HG02642 (cell line): ENCODE results near the gene KANSL1.
A peak's percentile ranks its signal among the peaks of the same experiment; 100 is the strongest.
"Not testable (repeated sequence)": the region's sequence is repeated elsewhere in the genome, so short reads cannot be mapped to it uniquely, and the experiment has no call there.

Experiments
- ATAC-seq: cut with Tn5 transposase; IDR thresholded peaks from one replicate; pipeline ENCODE4 v1.9.1; 2021; ENCODE audit warnings: mild to moderate bottlenecking; ENCODE audit not compliant: unreplicated experiment, poor library complexity

Gene KANSL1

DNA sequence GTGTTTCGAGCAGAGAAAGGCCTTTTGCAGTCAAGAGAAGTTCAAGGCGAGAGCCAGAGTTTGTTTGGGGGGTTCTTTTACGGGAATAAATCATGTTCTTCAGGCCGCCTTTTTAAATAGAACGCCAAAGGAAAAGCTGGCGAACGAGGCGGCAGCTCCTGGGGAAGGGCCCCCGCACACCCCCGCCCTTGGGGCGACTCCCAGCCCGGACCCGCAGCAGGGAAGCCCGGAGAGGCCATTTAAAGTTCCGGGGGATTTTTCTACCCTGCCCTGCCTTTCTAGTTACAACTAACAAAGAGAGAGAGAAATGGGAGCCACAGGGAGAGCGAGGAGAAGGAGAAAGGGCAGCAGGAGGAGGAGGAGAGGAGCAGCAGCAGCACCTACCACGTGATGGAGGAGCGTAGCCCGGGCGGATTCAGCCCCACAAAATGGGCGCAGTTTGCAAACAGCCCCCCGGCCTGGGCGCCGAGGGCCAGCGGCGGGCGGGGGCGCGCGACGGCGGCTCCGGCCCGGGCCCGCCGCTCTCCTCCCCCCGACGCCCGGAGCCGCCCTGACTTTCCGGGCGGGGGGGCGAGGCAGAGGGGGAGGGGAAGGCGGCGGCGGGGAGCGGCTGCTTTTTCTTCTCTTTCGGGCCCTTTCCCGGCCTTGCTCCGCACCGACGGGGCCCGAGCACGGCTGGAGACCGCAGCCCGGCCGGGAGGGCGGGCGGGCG lies 634 bp downstream of the KANSL1 start:
- ATAC-seq, result peak; percentile 39

DNA sequence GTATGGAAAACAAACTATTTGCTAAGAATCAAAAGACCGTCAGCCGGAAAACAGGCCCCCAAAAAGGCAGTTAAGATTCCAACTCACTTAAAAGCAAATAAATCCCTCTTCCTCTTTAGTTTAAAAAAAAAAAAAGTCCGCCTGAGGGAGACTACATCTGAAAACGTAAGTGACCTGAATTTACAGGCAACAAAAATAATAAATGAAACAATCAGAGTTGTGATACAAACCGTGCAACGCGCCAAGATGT lies 1.1 kb downstream of the KANSL1 start:
- no peak for ATAC-seq

DNA sequence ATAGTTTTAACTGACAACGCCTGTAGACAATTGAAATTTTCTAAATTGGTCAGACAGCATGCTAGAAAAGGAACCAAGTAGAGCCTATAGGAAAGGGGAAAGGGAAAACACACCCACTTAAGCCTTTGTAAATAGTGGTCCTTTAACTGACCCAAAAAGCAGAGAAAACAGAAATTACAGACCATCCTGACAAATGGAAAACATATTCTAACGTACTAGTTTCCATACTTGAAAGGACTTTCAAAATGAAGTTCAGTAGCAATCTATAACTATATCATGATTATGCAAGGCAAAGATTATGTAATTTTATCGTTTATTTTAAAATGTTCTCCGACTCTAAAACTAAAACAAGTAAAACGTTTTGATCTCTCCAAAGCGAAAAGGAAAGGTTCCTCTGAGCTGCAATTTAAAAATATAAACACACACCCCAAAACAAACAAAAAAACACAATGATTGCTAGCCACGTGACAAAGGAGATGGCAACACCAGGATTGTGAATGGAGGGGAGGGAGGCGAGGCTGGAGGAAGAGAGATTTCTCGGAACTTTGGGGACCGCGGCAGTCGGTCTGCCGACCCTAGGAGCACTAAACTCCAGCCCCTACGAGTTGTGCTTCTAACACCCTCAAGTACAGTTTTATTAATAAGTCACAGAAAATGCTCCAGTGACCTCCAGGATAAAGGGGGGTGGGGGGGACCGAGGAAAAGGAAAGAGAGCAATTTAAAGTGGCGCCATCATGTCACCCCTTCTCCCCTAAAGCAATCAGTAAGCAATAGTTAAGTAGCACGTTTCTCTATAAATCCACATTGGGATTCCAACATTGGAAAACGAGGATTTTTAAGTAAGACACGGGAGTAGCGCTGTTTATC lies 1.7 kb downstream of the KANSL1 start:
- ATAC-seq, result no peak

DNA sequence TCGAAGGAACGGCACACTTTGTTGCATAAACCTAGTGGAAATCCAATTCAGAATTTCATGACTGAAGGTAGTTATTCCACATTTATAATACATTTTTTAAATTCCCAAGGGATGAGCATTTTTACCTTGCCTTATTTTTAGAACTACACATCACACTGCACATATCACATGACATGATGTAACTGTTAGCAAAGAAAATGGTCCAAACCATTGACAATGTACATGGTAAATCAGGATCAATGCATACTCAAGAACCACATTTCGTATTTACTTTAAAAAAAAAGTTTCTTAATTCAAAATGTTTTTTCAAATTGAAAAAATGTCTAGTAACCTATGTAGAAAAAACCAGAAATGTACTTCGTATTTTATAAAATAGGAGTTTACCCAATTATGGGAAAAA lies 2.5 kb downstream of the KANSL1 start:
- no peak for ATAC-seq

DNA sequence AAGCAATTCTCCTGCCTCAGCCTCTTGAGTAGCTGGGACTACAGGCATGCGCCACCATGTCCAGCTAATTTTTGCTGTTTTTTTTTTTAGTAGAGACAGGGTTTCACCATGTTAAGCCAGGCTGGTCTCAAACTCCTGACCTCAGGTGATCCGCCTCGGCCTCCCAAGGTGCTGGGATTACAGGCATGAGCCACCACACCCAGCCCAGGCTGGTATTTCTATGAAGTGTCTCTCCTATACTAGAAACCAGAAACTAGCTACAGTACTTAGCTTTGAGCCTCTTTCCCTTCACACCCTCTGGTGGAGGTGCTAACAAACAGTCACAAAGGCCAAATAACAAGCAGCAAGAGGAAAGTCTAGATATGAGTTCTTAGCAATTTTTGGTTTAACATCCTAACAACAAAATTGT lies 6.4 kb downstream of the KANSL1 start:
- not testable (repeated sequence) for ATAC-seq

DNA sequence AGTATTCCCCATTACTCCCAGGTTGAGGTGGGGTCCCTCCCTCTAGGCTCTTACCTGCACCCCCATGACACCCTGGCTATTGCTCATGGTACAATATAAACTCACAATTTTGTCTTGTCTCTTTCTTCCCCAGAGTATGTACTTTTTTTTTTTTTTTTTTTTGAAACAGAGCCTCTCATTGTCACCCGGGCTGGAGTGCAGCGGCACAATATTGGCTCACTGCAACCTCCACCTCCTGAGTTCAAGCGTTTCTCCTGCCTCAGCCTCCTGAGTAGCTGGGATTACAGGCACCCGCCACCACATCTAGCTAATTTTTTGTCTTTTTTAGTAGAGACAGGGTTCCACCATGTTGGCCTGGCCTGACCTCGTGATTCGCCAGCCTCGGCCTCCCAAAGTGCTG lies 8.5 kb downstream of the KANSL1 start:
- ATAC-seq, result no peak

DNA sequence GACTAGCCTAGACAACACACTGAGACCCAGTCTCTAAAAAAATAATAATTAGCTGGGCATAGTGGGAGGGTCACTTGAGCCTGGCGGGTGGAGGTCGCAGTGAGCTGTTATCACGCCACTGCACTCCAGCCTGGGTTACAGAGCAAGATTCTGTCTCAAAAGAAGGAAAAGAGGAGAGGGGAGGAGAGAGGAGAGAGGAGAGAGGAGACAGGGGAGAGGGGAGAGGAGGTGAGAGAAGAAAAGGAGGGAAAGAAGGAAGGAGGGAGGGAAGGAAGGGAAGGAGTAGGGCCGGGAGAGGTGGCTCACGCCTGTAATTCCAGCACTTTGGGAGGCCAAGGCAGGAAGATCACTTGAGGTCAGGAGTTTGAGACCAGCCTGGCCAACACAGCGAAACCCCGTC lies 9.8 kb downstream of the KANSL1 start:
- ATAC-seq, result not testable (repeated sequence)

DNA sequence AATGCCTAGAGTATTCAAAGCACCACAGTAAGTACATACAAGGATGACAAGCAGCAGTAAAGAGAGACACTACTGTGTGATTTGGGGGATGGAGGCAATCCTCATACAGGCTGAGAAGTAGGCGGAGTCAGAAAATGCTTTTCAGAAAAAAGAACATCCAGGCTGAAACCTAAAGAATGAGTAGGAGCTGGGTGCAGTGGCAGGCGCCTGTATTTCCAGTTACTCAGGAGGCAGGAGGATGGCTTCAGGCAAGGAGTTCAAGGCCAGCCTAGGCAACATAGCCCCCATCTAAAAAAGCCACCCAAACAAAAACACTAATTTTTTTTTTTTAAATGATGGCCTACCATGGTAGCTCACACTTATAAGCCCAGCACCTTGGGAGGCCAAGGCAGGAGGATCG lies 10.3 kb downstream of the KANSL1 start:
- ATAC-seq, result no peak

DNA sequence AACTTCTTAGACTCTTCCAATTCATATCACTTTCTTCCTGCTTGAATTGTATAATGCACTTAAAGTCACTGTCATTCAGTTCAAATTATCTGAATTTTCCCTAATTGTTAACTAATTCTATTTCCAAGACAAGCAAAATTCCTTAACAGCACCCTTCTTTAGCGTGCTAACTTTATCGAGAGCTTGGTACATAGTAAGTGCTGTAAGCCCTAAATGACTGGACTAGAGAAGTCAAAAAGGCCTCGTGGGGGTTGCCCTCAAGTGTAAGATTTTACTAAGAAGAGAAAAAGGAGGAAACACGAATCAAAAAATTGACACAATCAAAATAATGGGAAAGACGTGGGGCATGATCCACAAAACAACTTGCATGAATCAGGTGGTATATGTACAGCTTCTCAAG lies 11.3 kb downstream of the KANSL1 start:
- no peak for ATAC-seq

DNA sequence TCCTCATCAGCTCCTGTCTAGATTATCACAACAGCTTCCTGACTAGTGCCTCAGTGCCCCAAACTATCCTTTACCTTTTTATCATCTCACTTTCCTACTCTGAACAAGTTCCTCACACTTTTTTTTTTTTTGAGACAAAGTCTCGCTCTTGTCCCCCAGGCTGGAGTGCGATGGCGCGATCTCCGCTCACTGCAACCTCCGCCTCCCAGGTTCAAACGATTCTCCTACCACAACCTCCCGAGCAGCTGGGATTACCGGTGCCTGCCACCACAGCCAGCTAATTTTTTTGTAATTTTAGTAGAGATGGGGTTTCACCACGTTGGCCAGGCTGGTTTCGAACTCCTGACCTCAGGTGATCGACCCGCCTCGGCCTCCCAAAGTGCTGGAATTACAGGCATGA lies 11.9 kb downstream of the KANSL1 start:
- ATAC-seq, result not testable (repeated sequence)

DNA sequence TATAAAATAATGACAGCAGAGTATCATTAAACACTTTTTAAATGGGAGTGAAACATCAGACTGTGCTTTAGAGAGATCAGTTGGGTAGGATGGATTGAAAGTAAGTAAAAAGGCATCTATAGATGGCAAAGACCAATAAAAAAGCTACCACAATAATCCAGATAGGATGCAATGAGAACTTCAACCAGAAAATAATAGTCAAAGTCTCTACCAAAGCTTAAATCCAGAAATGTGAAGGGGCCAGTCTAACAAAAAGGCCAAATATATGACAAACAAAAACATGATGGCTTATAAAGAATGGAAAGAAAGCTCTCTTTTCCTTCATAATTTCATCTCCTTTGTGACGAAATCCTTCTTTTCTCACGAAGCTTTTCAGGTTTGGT lies 12.3 kb downstream of the KANSL1 start:
- no peak for ATAC-seq

DNA sequence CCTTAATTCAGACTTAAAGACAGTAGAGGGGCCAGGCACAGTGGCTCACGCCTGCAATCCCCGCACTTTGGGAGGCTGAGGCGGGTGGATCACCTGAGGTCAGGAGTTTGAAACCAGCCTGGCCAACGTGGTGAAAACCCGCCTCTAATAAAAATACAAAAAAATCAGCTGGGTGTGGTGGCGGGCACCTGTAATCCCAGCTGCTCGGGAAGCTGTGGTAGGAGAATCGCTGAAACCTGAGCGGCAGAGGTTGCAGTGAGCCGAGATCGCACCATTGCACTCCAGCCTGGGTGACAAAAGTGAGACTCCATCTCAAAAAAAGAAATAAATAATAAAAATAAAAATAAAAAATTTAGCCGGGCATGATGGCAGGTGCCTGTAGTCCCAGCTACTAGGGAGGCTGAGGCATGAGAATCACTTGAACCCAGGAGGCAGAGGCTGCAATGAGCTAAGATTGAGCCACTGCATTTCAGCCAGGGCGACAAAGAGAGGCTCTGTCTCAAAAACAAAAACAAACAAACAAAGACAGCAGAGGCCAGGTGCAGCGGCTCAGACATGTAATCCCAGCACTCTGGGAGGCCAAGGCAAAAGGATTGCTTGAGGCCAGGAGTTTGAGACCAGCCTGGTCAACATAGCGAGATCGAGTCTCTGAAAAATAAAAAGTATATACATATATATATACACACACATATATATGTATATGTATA lies 12.9 kb downstream of the KANSL1 start:
- ATAC-seq, result not testable (repeated sequence)

DNA sequence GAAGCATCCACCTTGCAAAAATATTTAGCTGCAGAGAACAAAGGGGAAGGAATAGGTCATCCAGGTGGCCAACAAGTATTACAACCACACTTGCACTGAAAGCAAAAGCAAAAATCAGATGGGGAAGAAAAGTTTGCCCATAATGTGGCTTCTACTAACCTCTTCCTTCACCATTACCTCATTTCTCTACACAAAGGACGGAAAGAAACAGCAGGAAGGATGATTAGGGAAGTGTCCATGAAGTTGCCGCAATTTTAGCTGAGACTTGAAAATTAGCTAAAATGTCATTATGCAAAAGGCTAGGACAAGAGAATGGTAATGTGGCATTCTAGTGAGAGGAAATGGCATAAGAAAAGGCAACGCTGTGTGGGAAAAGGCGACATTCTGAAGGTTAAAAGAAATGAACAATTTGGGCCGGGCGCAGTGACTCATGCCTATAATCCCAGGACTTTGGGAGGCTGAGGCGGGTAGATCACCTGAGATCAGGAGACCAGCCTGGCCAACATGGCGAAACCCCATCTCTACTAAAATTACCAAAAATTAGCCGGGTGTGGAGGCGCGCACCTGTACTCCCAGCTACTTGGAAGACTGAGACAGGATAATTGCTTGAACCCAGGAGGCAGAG lies 13.7 kb downstream of the KANSL1 start:
- ATAC-seq, result no peak

DNA sequence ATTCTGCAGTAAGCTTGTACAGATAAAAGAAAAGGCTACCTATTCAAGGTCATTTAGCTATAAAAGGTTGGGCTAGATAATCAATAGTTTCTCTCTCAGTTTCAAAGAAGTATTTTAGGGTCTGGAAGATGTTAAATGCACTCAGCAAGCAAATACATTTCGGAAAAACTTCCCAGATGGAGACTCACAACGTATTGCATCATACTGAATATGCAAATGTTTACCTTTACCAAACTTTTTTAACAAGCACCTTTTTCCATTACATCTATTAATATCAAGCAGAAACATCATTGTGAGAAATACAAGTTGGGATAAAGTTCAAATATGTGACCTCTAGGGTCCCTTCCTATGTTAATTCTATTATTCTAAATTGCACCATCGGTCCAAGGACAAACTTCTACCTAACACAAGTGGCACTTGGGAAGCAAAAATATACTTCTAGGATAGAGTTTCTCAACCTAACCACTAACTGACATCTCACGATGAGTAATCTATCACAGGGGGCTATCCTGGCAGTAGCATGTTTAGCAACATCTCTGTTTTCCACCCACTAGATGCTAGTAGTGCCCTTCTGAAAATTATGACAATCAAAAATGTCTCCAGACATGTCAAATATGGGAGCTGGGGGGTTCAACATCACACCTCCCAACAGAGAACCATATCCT lies 14.5 kb downstream of the KANSL1 start:
- no peak for ATAC-seq

DNA sequence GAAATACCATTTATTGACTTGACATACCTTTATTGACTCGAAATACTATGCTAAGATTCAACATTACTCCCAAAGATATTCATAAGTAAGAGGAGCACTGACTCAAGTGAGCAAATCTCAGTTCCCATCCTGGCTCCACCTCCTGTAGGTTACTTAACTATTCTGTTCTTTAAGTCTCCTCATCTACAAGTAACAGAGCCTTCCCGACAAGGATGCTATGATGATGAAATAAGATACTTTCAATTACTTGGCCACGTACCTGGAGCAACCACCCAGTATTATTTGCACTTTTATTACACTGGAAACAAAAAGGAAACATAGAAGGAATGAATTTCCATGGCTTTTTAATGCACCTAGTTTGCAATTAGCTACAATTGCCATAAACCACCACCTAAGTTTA lies 16.3 kb downstream of the KANSL1 start:
- ATAC-seq, result no peak

DNA sequence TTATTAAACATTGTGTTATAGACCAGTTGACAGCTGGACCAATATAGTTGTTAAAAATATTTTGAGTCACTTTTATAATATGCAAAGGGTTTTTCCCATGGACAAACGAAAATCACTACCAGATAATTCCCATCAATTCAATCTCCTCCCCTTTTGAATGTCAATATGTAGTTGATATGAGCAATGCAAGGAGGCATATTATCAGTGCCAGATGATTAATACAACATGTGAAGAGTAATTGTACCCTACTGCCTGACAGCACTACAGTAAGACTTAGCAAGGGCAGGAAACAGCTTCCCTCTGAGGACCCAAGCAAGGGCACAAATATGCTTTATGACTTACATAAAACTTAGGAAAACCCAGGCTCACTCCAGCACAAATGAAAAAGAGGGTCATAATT lies 17.3 kb downstream of the KANSL1 start:
- ATAC-seq, result no peak

DNA sequence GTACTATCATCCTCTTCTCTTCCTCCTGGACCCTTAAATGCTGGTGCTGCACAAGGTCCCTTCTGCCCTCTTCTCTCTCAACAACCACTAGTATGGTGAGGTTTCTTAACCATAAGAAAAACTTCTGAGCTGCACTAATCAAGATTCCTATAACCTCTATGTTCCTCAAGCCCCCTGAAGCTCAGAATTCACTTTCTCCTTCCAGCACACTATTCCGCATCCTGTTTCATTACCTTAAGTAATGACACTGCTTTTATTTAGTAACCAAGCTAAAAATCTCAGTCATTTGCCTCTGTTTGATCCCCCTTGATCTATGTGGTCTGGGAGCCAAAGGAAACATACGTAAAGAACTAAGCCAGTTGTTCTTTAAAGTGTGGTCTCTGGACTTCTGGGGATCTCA lies 20.1 kb downstream of the KANSL1 start:
- ATAC-seq, result no peak

DNA sequence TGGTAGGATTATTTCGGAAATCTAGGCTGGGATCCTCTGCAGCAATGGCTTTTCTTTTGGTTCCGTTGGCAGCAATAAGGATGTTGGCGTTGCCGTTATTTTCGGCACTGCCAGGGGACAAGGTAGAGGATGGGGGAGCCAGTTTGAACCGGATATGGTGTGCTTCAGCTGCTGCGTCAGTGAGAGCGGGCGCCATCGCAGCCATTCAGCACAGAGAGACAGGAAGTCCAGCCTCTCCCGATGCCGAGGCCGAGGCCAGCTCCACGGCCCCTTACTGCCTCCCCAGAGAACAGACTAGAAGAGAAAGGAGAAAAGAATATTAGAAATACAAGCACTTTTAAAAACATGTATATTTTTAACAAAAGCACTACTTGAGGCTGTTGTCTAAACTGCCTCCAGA lies 21.3 kb downstream of the KANSL1 start:
- ATAC-seq, result no peak

DNA sequence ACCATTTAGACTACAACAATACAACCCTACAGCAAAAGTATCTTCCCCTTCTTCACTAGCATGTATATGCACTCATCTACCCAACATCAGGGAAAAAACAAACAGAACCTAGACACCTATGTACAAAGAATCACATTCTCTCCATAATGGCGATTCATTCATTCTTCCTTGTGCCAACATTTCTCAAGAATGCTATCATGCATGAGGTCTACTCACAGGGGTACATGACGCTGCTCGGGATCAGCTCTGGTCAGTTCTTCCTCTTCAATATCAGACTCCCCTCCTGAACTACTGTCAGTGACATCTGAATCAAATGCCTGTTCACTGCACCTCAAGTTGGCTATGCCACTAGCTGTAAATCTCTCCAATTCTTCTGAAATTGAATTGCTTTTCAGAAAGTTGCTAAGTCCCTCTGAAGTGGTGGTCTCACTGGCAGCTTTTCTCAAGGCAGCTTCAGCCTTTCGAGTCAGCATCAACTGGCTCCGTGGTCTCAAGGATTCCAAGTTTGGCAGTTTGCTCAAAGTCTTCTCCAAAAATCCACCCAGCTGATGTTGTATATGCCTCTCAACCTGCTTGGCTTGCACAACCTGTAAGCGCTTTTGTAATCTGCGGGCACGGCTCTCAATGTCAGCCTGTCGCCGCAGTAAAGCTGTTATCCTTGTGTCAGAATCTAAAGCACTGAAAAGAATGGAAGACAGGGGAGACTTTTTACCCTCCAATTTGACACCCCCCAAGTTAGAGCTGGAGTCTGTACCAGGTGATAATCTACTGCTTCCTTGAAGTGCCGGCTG lies 22.4 kb downstream of the KANSL1 start:
- ATAC-seq, result no peak
